GM12873 (cell line): ENCODE measurements around the gene PF4V1.

Source experiments
- TF ChIP-seq, protein P1 (sequence below): IDR thresholded peaks from 2 replicates; pipeline ENCODE4 v1.5.1; 2012; ENCODE audit warnings: low read depth, mild to moderate bottlenecking, moderate library complexity, low read length, control low read depth; ENCODE audit not compliant: insufficient read depth; ENCODE audit errors: missing control alignments

PF4V1 gene

GRCh38 chr4:73847526-73848182, 5.4 kb upstream of the PF4V1 start:
- TF ChIP-seq, protein P1, sequence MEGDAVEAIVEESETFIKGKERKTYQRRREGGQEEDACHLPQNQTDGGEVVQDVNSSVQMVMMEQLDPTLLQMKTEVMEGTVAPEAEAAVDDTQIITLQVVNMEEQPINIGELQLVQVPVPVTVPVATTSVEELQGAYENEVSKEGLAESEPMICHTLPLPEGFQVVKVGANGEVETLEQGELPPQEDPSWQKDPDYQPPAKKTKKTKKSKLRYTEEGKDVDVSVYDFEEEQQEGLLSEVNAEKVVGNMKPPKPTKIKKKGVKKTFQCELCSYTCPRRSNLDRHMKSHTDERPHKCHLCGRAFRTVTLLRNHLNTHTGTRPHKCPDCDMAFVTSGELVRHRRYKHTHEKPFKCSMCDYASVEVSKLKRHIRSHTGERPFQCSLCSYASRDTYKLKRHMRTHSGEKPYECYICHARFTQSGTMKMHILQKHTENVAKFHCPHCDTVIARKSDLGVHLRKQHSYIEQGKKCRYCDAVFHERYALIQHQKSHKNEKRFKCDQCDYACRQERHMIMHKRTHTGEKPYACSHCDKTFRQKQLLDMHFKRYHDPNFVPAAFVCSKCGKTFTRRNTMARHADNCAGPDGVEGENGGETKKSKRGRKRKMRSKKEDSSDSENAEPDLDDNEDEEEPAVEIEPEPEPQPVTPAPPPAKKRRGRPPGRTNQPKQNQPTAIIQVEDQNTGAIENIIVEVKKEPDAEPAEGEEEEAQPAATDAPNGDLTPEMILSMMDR = no peak

DNA sequence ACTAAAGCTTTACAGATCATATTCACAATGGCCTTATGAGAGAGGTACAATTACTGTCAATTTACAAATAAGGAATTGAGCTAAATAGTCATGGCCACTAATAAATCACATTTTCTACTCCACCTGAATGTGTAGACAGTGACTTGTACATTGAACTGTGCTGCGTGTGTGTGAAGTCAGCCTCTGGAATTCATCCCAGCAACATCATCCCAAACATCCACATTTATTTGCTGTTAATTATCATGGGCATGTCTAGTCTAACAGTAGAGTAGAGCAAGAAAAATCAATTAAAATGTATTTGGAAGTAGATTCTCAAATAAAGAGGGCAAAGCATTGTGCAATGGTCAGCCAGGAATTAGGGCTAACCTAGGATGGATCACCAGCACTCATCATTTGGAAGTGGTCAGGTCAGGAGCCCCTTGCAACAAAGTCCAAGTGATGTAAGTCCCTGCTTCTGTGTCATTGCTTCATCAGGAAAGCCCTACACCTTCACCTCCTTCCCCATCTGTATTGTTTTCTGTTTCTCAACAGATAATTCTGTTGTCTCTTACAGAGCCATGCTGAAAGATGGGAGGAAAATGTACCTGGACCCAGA, 4.8 kb upstream of the PF4V1 start:
- TF ChIP-seq, protein P1 = no peak

- TF ChIP-seq, protein P1 = no peak
These were observed 2.7 kb upstream of the PF4V1 start for GRCh38 chr4:73850261-73850970.

DNA sequence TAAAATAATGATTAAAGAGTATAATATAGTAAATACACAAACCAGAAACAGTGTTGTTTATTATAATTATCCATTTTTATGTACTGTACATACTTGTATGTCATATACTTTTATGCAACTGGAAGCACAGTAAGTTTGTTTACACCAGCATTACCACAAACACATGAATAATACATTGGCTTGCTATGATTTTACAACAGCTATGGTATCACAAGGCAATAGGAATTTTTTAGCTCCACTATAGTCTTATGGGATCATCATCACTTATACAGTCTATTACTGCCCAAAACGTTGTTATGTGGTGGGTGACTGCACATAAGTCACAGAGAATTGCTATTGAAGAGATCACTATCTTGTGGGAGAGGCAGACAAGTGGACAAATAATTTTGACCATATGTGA, 1.8 kb upstream of the PF4V1 start:
- TF ChIP-seq, protein P1 = no peak

- TF ChIP-seq, protein P1 = no peak
These were observed 325 bp upstream of the PF4V1 start for GRCh38 chr4:73852771-73853170.

GRCh38 chr4:73853718-73854473, 800 bp downstream of the PF4V1 start:
- TF ChIP-seq, protein P1 = no peak

DNA sequence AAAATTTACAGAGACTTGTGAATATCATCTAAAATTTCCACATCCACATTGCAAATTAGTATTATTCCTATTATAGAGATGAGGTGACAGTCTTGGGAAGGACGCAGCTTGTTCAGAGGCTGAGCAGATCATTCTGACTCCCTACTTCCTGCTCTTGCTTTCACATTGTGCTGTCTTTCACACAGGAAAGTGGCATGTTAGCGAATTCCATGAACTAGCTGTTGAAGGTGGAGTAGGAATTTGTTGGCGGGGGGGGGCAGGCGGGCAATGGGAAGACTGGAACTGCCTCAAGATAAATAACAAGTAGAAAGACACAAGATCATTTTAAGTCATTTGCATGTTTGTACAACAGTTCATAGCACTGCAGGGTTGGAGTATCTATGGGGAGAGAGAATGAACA, 2.3 kb downstream of the PF4V1 start:
- TF ChIP-seq, protein P1 = no peak
